ENCODE data around the gene GAS2.

GRCh38 chr11:22779850-22780249 is 113.4 kb downstream of the GAS2 start:
- TF ChIP-seq POLR2A (IDR thresholded peaks at IDR 0.05): no peak
- TF ChIP-seq CTCF (IDR thresholded peaks at IDR 0.05): no peak
